ENCODE data around the gene TMEM201.

The TMEM201 gene

GRCh38 chr1:9589144-9589718 lies 520 bp downstream of the TMEM201 start:
- peak overlapping the region; percentile 77 for H3K4me3 ChIP-seq (ENCODE audit: low read length)
- no peaks in the 10 kb centered on the region for H3K9me3 ChIP-seq (ENCODE audit: insufficient read depth, low read depth, low read length)
- H3K9ac ChIP-seq (ENCODE audit: low read depth, low read length), result peak overlapping the region; percentile 75; the same call in 1 of the 2 replicates
- H3K4me1 ChIP-seq (ENCODE audit: insufficient read depth, low read length), result peaks cover 23% of the 10 kb centered on the region
- peaks cover 6% of the 10 kb centered on the region; the same call in 1 of the 2 replicates for H3K36me3 ChIP-seq (ENCODE audit: insufficient read depth, low read depth, low read length)
- H3K27ac ChIP-seq (ENCODE audit: low read length), result no peak overlapping the region
- no peaks in the 10 kb centered on the region for H3K27me3 ChIP-seq (ENCODE audit: insufficient read depth, low read length)

- Histone ChIP-seq H3K9ac (ENCODE audit: low read depth, low read length) (peak overlapping the region; percentile 75; the same call in 1 of the 2 replicates), H3K27me3 (ENCODE audit: insufficient read depth, low read length) (no peaks in the 10 kb centered on the region), H3K27ac (ENCODE audit: low read length) (no peak overlapping the region), H3K36me3 (ENCODE audit: insufficient read depth, low read depth, low read length) (peaks cover 2% of the 10 kb centered on the region; the same call in 1 of the 2 replicates), H3K4me3 (ENCODE audit: low read length) (peak overlapping the region; percentile 77), H3K4me1 (ENCODE audit: insufficient read depth, low read length) (peaks cover 23% of the 10 kb centered on the region), H3K9me3 (ENCODE audit: insufficient read depth, low read depth, low read length) (no peaks in the 10 kb centered on the region)
Observed at GRCh38 chr1:9589719-9590157, 1.0 kb downstream of the TMEM201 start.

GRCh38 chr1:9590201-9590600 lies 1.5 kb downstream of the TMEM201 start:
- no peaks in the 10 kb centered on the region for H3K36me3 ChIP-seq (ENCODE audit: insufficient read depth, low read depth, low read length)
- H3K27ac ChIP-seq (ENCODE audit: low read length), result no peak overlapping the region
- H3K4me1 ChIP-seq (ENCODE audit: insufficient read depth, low read length), result peaks cover 23% of the 10 kb centered on the region

GRCh38 chr1:9590945-9591668 lies 2.4 kb downstream of the TMEM201 start:
- H3K9ac ChIP-seq (ENCODE audit: low read depth, low read length), result no peak overlapping the region
- no peaks in the 10 kb centered on the region for H3K9me3 ChIP-seq (ENCODE audit: insufficient read depth, low read depth, low read length)
- H3K27ac ChIP-seq (ENCODE audit: low read length), result no peak overlapping the region
- peaks cover 23% of the 10 kb centered on the region for H3K4me1 ChIP-seq (ENCODE audit: insufficient read depth, low read length)
- no peaks in the 10 kb centered on the region for H3K27me3 ChIP-seq (ENCODE audit: insufficient read depth, low read length)
- no peak overlapping the region for H3K4me3 ChIP-seq (ENCODE audit: low read length)
- no peaks in the 10 kb centered on the region for H3K36me3 ChIP-seq (ENCODE audit: insufficient read depth, low read depth, low read length)

More at GRCh38 chr1:9590201-9590600, 1.5 kb downstream of the TMEM201 start:
- Histone ChIP-seq H3K27me3 (ENCODE audit: insufficient read depth, low read length) (no peaks in the 10 kb centered on the region), H3K4me3 (ENCODE audit: low read length) (peak overlapping the region; percentile 77; the same call in 1 of the 2 replicates), H3K9me3 (ENCODE audit: insufficient read depth, low read depth, low read length) (no peaks in the 10 kb centered on the region), H3K9ac (ENCODE audit: low read depth, low read length) (peak overlapping the region; percentile 75; the same call in 1 of the 2 replicates)

- no peaks in the 10 kb centered on the region for H3K36me3 ChIP-seq (ENCODE audit: insufficient read depth, low read depth, low read length)
- H3K9me3 ChIP-seq (ENCODE audit: insufficient read depth, low read depth, low read length), result no peaks in the 10 kb centered on the region
- H3K27ac ChIP-seq (ENCODE audit: low read length), result no peak overlapping the region
- peaks cover 23% of the 10 kb centered on the region for H3K4me1 ChIP-seq (ENCODE audit: insufficient read depth, low read length)
- H3K4me3 ChIP-seq (ENCODE audit: low read length), result no peak overlapping the region
- no peak overlapping the region for H3K9ac ChIP-seq (ENCODE audit: low read depth, low read length)
- no peaks in the 10 kb centered on the region for H3K27me3 ChIP-seq (ENCODE audit: insufficient read depth, low read length)
Observed at GRCh38 chr1:9591669-9592509, 3.2 kb downstream of the TMEM201 start.

- peaks cover 6% of the 10 kb centered on the region; the same call in 1 of the 2 replicates for H3K36me3 ChIP-seq (ENCODE audit: insufficient read depth, low read depth, low read length)
- peaks cover 23% of the 10 kb centered on the region for H3K4me1 ChIP-seq (ENCODE audit: insufficient read depth, low read length)
- H3K9ac ChIP-seq (ENCODE audit: low read depth, low read length), result peak overlapping the region; percentile 37; the same call in 1 of the 2 replicates
- H3K4me3 ChIP-seq (ENCODE audit: low read length), result no peak overlapping the region
- no peaks in the 10 kb centered on the region for H3K9me3 ChIP-seq (ENCODE audit: insufficient read depth, low read depth, low read length)
- no peaks in the 10 kb centered on the region for H3K27me3 ChIP-seq (ENCODE audit: insufficient read depth, low read length)
- H3K27ac ChIP-seq (ENCODE audit: low read length), result no peak overlapping the region
Observed at GRCh38 chr1:9592510-9593075, 3.9 kb downstream of the TMEM201 start.

GRCh38 chr1:9593147-9593491 lies 4.4 kb downstream of the TMEM201 start:
- Histone ChIP-seq H3K36me3 (ENCODE audit: insufficient read depth, low read depth, low read length) (peaks cover 12% of the 10 kb centered on the region), H3K4me3 (ENCODE audit: low read length) (no peak overlapping the region), H3K4me1 (ENCODE audit: insufficient read depth, low read length) (peaks cover 23% of the 10 kb centered on the region), H3K27ac (ENCODE audit: low read length) (no peak overlapping the region), H3K9ac (ENCODE audit: low read depth, low read length) (peak overlapping the region; percentile 37; the same call in 1 of the 2 replicates), H3K27me3 (ENCODE audit: insufficient read depth, low read length) (no peaks in the 10 kb centered on the region), H3K9me3 (ENCODE audit: insufficient read depth, low read depth, low read length) (no peaks in the 10 kb centered on the region)

- Histone ChIP-seq H3K4me1 (ENCODE audit: insufficient read depth, low read length) (peaks cover 23% of the 10 kb centered on the region), H3K9me3 (ENCODE audit: insufficient read depth, low read depth, low read length) (no peaks in the 10 kb centered on the region), H3K4me3 (ENCODE audit: low read length) (no peak overlapping the region), H3K9ac (ENCODE audit: low read depth, low read length) (no peak overlapping the region), H3K27me3 (ENCODE audit: insufficient read depth, low read length) (no peaks in the 10 kb centered on the region), H3K36me3 (ENCODE audit: insufficient read depth, low read depth, low read length) (peaks cover 15% of the 10 kb centered on the region), H3K27ac (ENCODE audit: low read length) (no peak overlapping the region)
Observed at GRCh38 chr1:9593492-9594465, 5.1 kb downstream of the TMEM201 start.

- Histone ChIP-seq H3K36me3 (ENCODE audit: insufficient read depth, low read depth, low read length) (peaks cover 16% of the 10 kb centered on the region), H3K4me1 (ENCODE audit: insufficient read depth, low read length) (peaks cover 23% of the 10 kb centered on the region), H3K27ac (ENCODE audit: low read length) (no peak overlapping the region), H3K4me3 (ENCODE audit: low read length) (no peak overlapping the region), H3K27me3 (ENCODE audit: insufficient read depth, low read length) (no peaks in the 10 kb centered on the region), H3K9me3 (ENCODE audit: insufficient read depth, low read depth, low read length) (no peaks in the 10 kb centered on the region), H3K9ac (ENCODE audit: low read depth, low read length) (no peak overlapping the region)
Observed at GRCh38 chr1:9594471-9595155, 5.9 kb downstream of the TMEM201 start.

- Histone ChIP-seq H3K4me1 (ENCODE audit: insufficient read depth, low read length) (peaks cover 17% of the 10 kb centered on the region), H3K36me3 (ENCODE audit: insufficient read depth, low read depth, low read length) (peaks cover 24% of the 10 kb centered on the region), H3K4me3 (ENCODE audit: low read length) (no peak overlapping the region), H3K27ac (ENCODE audit: low read length) (no peak overlapping the region), H3K9me3 (ENCODE audit: insufficient read depth, low read depth, low read length) (no peaks in the 10 kb centered on the region), H3K27me3 (ENCODE audit: insufficient read depth, low read length) (no peaks in the 10 kb centered on the region), H3K9ac (ENCODE audit: low read depth, low read length) (no peak overlapping the region)
Observed at GRCh38 chr1:9595156-9595967, 6.7 kb downstream of the TMEM201 start.
